Measurements from ENCODE around the gene EXOC3L4. TPM values are rescaled to one million over a fixed set of nuclear protein-coding genes. Genes with fewer than 3 reads are reported as not detected.
"Not testable (repeated sequence)": the region's sequence is repeated elsewhere in the genome, so short reads cannot be mapped to it uniquely, and the experiment has no call there.

The EXOC3L4 gene
- total RNA-seq, 1 donor from 2014 or later, result 81.5 TPM

DNA sequence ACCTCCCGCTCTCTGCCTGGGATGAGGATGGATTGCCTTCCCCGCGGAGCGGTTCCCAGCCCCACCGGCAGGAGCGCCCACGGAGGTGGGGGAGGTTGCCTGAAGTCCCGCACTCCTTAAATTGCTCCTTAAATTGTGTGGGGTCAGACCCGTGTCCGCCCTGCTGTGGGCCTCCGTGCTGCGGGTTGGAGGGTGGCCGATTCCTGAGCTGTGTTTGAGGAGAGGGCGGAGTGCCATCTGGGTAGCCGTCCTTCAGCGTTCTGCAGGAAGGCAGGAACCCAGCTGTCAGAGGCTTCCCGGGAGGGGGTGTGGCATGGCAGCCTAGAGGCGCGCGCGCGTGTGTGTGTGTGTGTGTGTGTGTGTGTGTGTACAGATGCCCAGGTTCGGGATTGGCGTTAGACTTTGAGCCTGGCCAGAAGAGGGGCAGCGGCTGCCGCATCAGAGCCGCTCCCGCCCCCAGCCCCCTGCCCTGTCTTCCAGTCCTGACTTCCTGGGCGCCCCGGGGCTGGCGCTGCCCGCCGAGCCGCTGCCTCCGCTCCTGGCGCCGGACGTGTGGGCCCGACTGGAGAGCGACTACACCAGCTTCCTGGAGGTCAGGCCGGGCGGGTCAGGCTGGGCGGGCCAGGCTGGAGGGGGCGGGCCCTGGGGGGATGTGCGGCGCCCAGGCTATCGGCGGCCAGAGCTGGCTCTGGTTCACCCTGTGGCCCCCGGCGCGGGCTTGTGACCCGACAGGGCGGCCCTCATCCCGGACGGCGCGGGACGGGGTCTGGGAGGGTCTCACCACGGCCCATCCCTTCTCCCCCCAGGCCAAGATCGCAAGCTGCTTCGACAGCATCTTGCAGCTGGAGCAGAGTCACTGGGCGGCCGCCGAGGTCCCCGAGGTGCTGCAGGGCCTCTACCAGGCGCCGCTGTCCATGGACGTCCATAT, 9.2 kb downstream of the EXOC3L4 start:
- ATAC-seq (peak; percentile 54), DNase-seq (ENCODE audit: low spot score) (peak; percentile 93)

DNA sequence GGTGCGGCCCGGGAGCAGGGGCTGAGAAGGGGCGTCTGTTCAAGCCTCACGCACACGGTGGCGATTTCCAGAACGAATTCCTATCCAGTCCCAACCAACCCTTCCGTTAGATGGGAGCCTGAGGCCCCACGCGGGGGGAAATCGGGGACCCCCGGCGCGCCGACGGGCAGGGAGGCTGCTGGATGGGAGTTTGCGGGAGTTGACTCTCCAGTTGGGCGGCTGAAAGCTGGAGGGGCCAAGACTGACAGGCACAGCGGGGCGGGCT, 9.8 kb downstream of the EXOC3L4 start:
- DNase-seq (ENCODE audit: low spot score) (no peak), ATAC-seq (no peak)

- ATAC-seq (peak; percentile 59), DNase-seq (ENCODE audit: low spot score) (no peak)
These were observed 10.3 kb downstream of the EXOC3L4 start for GRCh38 chr14:103104654-103105452.

DNA sequence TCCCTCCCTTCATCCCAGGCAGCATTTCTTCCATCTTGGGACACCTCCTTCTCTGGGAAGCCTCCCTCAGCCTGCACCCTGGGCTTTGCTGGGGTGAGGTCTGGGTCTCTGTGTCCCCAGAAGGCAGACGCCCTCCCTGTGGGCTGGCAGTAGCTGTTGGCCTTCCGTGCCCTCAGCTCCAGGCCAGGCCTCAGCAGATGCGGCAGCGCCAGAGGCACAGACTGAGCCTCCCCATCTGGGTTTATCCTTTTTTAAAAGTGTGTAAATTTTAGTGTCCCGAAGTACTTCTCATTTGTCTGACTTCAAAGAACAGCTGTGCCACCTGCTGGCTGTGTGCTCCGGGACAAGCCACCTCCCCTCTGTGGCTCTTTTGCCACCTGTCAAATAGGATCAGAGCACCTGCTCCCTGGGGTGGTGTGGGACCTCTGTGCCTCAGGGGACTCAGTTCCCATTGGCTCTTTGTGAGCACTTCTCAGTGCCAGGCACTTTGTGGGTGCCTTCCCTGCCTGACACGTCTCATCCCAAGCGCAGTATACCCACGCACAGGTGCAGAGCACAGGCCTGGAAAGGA, 11.1 kb downstream of the EXOC3L4 start:
- DNase-seq (ENCODE audit: low spot score) (no peak), ATAC-seq (no peak)

DNA sequence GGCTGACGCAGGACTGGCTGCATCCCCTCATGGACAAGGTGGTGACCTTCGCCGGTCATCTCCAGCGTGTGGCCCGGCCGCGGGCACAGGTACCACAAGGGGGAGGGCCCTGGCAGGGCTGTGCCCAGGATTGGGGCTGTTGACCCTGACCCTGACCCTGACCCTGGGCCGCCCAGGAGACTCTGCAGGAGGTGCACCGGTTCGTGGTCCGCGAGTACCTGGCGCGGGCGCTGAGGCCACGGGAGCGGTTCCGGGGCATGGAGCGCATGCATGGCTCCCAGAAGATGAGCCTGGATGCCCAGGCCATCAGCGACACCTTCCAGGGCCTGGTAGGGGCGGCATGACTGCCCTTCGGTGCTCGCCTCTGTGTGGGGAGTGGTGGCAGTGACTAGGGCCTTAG, 12.9 kb downstream of the EXOC3L4 start:
- peak; percentile 77 for DNase-seq (ENCODE audit: low spot score)
- ATAC-seq, result peak; percentile 24

DNA sequence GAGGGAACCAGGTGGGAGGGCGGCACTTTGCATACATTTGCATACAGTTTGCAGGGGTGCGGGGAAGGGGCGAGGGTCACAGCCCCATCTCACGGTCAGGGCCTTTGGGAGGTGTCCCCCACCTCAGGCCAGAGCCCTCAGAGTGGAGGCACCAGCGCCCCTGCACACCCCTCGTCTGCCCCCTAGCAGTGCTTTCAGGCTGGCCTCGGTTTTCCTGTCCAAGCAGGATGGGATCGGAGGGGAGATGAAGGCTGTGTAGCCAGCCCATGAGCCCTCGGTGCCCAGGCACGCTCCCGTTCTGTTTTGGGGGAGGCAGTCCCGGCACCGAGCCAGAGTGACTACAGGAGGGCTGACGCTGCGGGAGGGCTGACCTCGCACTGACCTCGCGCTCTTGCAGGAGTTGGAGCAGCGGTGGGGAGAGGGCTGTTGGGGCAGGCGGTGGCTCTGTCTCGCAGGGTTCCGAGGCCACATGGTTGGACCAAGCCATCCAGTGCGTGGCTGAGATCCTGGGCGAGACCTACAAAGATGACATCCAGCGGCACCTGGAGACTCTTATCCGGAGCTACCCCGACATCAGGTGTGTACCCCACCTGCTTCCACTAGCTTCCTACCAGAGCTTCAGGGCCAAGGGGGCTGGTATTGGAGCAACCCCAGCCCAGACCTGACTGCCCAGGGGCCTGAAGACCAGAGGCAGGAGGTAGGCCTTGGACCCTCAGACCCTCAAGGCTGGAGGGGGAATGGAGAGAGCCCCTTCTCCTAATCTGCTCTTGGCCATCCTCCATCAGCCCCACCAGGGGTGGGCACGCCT, 13.6 kb downstream of the EXOC3L4 start:
- no peak for DNase-seq (ENCODE audit: low spot score)
- ATAC-seq, result no peak

DNA sequence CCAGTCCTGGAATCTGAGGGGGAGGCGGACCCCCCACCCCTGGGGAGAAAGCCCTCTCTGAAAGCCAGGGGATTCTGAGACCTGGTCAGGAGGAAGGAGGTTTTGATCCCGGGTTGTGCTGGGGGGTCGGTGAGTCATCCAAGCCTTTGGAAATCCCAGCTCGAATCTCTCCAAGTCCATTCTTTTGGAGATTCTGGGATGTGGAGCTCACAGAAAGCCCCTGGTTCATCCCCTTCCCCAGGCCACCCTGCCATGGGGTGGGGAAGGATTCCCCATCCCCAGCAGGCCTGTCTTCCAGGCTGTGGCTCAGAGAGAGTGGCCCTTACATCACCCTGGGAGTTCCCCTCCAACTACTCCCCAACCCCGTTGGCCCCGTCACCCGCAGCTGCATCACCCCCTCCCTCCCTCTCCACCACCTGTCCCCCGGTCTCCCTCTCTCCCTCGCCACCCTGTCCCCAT, 14.3 kb downstream of the EXOC3L4 start:
- DNase-seq (ENCODE audit: low spot score), result no peak
- ATAC-seq, result no peak

DNA sequence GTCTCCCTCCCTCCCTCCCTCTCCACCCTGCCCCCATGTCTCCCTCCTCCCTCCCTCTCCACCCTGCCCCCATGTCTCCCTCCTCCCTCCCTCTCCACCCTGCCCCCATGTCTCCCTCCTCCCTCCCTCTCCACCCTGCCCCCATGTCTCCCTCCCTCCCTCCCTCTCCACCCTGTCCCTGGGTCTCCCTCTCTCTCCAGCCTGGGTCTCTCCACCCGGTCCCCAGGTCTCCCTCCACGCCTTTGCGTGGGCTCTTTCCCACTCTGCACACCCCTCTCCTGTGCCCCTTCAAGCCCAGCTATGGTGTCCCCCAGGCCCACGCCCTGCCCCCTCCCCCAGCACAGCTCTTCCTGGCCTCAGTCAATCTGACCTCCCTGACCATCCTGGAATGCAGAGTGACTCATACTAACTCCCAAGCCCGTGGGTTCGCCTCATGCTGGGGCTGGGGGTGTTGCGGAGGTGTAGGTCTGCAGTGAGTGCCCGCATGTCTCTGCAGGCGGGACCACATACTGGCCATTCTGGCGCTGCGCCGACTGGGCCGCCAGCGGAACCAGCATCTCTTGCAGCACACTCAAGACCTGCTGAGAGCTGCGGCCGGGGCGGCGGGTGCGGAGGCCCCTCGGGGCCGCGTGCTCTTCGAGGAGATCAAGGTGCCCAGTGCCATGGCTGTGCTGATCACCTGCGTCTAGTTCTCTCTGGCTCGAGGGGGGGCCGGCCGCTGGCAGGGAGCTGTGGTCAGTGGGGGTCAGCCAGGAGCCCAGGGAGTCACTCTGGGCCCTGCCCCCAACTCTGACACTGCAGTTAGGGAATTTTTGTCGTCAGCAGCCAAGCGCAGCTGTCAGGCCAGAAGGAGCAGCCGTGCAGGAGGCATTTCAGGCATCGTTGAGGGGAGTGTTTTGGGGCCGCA, 15.3 kb downstream of the EXOC3L4 start:
- no peak for ATAC-seq

GRCh38 chr14:103110681-103111231, 16.2 kb downstream of the EXOC3L4 start:
- ATAC-seq (no peak), DNase-seq (ENCODE audit: low spot score) (no peak)

More for the DNA sequence above, 15.3 kb downstream of the EXOC3L4 start:
- DNase-seq (ENCODE audit: low spot score), result no peak

- DNase-seq (ENCODE audit: low spot score), result no peak
- ATAC-seq, result no peak
These were observed 16.8 kb downstream of the EXOC3L4 start for GRCh38 chr14:103111232-103111868.

DNA sequence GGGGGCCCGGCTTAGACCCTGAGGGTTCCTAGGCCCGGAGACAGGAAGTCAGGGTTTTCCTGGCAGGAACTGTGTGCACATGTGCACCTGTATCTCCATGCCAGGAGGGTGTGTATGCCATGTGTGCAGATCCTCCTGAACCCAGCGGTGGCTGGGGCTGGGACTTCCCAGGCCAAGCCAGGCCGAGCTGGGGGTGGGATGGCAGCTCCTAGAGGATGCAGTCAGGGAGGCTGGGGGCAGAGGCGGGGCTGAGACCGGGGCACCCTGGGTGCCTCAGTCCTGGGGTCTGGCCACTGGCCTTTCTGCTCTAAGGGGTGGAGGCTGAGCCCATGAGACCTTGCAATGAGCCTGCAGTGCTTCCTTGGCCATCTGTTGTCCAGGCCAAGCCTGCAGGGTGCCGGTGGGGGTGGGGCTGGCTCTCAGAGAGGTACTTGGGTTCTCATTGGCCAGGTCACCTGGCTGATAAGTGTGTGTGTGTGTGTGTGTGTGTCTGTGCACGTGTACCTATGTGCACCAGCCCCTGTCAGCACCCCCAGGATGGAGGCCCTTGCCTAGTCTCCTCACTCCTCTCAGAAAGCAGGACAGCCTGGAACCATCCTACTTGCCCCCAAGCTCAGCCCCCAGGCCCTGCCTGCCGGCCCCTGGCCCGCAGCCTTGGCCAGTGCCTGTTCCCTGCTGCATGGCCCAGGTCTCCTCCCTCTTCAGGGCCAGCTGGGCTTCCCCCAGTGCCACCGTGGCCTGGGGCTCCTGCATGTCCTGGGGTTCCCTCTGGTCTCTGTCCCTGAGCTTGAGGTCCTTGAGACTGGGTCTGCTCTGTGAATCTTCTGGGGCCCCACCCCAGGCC, 18.1 kb downstream of the EXOC3L4 start:
- ATAC-seq (peak; percentile 30), DNase-seq (ENCODE audit: low spot score) (no peak)

DNA sequence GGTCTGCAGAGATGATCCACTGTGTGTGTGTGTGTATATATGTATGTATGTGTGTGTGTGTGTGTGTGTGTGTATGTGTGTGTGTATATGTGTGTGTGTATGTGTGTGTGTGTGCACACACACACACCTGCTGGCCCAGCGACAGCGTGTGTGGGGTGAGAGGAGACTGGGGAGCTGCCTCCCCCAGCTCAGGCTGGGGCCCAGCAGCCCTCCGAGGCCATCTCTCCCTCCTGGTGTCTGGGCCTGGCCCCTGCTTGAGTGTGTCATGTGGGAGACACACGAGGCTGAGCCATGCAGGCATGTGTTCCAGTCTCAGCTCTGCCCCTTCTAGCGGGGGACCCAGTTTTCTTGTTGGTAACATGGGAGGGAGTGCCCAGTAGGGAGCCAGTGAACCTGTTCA, 18.8 kb downstream of the EXOC3L4 start:
- ATAC-seq, result peak; percentile 0

GRCh38 chr14:103113774-103114173, 19.2 kb downstream of the EXOC3L4 start:
- no peak for DNase-seq (ENCODE audit: low spot score)
- peak; percentile 2 for ATAC-seq

More for the DNA sequence above, 18.8 kb downstream of the EXOC3L4 start:
- DNase-seq (ENCODE audit: low spot score), result no peak

DNA sequence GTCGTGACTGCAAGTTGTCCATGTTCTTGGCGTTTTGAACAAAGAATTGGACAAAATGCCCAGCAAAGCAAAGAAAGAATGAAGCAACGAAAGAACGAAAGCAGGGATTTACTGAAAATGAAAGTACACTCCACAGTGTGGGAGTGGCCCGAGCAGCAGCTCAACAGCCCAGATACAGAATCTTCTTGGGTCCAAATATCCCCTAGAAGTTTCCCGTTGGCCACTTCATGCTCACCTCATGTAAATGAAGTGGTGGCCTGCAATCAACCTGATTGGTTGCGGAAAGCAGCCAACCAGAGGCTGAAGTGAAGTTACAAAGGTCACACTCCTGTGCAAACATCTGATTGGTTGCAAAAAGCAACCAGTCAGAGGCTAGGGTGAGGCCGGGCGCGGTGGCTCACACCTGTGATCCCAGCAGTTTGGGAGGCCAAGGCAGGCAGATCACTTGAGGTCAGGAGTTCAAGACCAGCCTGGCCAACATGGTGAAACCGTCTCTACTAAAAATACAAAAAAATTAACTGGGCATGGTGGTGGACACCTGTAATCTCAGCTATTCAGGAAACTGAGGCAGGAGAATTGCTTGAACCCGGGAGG, 20.7 kb downstream of the EXOC3L4 start:
- ATAC-seq, result peak; percentile 18
- peak; percentile 86 for DNase-seq (ENCODE audit: low spot score)

- ATAC-seq, result peak; percentile 3
- no peak for DNase-seq (ENCODE audit: low spot score)
These were observed 21.5 kb downstream of the EXOC3L4 start for GRCh38 chr14:103115845-103116572.

DNA sequence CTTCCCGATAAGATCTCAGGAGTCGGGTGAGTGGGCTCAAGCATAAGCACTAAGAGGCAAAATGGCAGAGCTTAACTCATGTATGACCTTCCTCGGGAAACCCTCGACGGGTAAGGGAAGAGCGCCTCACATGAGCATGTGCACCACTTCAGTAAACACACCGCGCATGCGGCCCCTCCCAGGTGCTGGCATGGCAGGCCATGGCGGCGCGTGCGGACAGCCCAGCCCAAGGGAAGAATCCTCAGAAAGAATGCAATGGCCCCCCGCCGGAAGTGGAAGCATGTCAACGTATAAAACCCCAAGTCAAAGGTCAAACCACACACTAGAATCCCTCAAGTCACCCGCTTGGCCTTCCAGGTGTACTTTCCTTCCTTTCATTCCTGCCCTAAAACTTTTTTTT, 22.1 kb downstream of the EXOC3L4 start:
- DNase-seq (ENCODE audit: low spot score), result no peak
- no peak for ATAC-seq

GRCh38 chr14:103117499-103117898, 23.0 kb downstream of the EXOC3L4 start:
- not testable (repeated sequence) for DNase-seq (ENCODE audit: low spot score); ATAC-seq

Data from left lobe of liver (tissue), 2 donors.